ENCODE measurements around the gene DUS1L.

Gene DUS1L

GRCh38 chr17:82083009-82083408, 17.4 kb upstream of the DUS1L start:
- Histone ChIP-seq H3K4me3 (ENCODE audit: low read length) (no peak overlapping the region), H3F3A (ENCODE audit: control insufficient read depth, insufficient read depth) (no peaks in the 10 kb centered on the region), H3K27me3 (ENCODE audit: control insufficient read depth, low read length) (no peaks in the 10 kb centered on the region), H3K27ac (ENCODE audit: low read depth, low read length) (no peak overlapping the region), H3K9me2 (replicated peaks; ENCODE audit: control insufficient read depth, low read length) (no peaks in the 10 kb centered on the region), H4K20me1 (ENCODE audit: control insufficient read depth, insufficient read depth, low read depth, low read length) (no peaks in the 10 kb centered on the region; the same call in 1 of the 2 replicates), H3K4me2 (ENCODE audit: low read length) (no peak overlapping the region), H3K9me3 (ENCODE audit: control insufficient read depth, insufficient read depth, low read length) (no peaks in the 10 kb centered on the region), H3K4me1 (ENCODE audit: control insufficient read depth, low read length) (no peaks in the 10 kb centered on the region), H3K79me2 (ENCODE audit: control insufficient read depth, low read length) (no peaks in the 10 kb centered on the region; the same call in 1 of the 2 replicates), H3K36me3 (ENCODE audit: control insufficient read depth, low read length) (peaks cover 93% of the 10 kb centered on the region)
- TF ChIP-seq EZH2phosphoT487 (IDR thresholded peaks at IDR 0.05; ENCODE audit: borderline replicate concordance, low read length) = no peak
- no peak for TF ChIP-seq CTCF (IDR thresholded peaks at IDR 0.05; ENCODE audit: low read depth, low read length, poor library complexity, severe bottlenecking)

- TF ChIP-seq EZH2phosphoT487 (IDR thresholded peaks at IDR 0.05; ENCODE audit: borderline replicate concordance, low read length) (no peak), CTCF (IDR thresholded peaks at IDR 0.05; ENCODE audit: low read depth, low read length, poor library complexity, severe bottlenecking) (no peak)
- no peaks in the 10 kb centered on the region for H3K79me2 ChIP-seq (ENCODE audit: control insufficient read depth, low read length)
- H3K36me3 ChIP-seq (ENCODE audit: control insufficient read depth, low read length) = peaks cover 92% of the 10 kb centered on the region
- H3K27ac ChIP-seq (ENCODE audit: low read depth, low read length) = no peak overlapping the region
- no peaks in the 10 kb centered on the region; the same call in 1 of the 2 replicates for H4K20me1 ChIP-seq (ENCODE audit: control insufficient read depth, insufficient read depth, low read depth, low read length)
- no peak overlapping the region for H3K4me2 ChIP-seq (ENCODE audit: low read length)
- no peak overlapping the region for H3K4me3 ChIP-seq (ENCODE audit: low read length)
- no peaks in the 10 kb centered on the region for H3K9me3 ChIP-seq (ENCODE audit: control insufficient read depth, insufficient read depth, low read length)
- no peaks in the 10 kb centered on the region for H3K27me3 ChIP-seq (ENCODE audit: control insufficient read depth, low read length)
- H3K4me1 ChIP-seq (ENCODE audit: control insufficient read depth, low read length) = no peaks in the 10 kb centered on the region
- no peaks in the 10 kb centered on the region for H3K9me2 ChIP-seq (replicated peaks; ENCODE audit: control insufficient read depth, low read length)
- no peaks in the 10 kb centered on the region for H3F3A ChIP-seq (ENCODE audit: control insufficient read depth, insufficient read depth)
Observed at GRCh38 chr17:82082456-82082855, 16.9 kb upstream of the DUS1L start.

GRCh38 chr17:82081966-82082365, 16.4 kb upstream of the DUS1L start:
- H3K9me2 ChIP-seq (replicated peaks; ENCODE audit: control insufficient read depth, low read length) = no peaks in the 10 kb centered on the region
- no peak overlapping the region for H3K4me3 ChIP-seq (ENCODE audit: low read length)
- H3K4me2 ChIP-seq (ENCODE audit: low read length) = no peak overlapping the region
- no peaks in the 10 kb centered on the region for H3K79me2 ChIP-seq (ENCODE audit: control insufficient read depth, low read length)
- 0 out of 2 replicates have a peak, but pooled peaks cover 2% of the 10 kb centered on the region for H3F3A ChIP-seq (ENCODE audit: control insufficient read depth, insufficient read depth)
- H4K20me1 ChIP-seq (ENCODE audit: control insufficient read depth, insufficient read depth, low read depth, low read length) = no peaks in the 10 kb centered on the region; the same call in 1 of the 2 replicates
- H3K9me3 ChIP-seq (ENCODE audit: control insufficient read depth, insufficient read depth, low read length) = no peaks in the 10 kb centered on the region
- H3K27me3 ChIP-seq (ENCODE audit: control insufficient read depth, low read length) = no peaks in the 10 kb centered on the region
- H3K4me1 ChIP-seq (ENCODE audit: control insufficient read depth, low read length) = no peaks in the 10 kb centered on the region; the same call in 1 of the 2 replicates
- no peak overlapping the region for H3K27ac ChIP-seq (ENCODE audit: low read depth, low read length)
- TF ChIP-seq EZH2phosphoT487 (IDR thresholded peaks at IDR 0.05; ENCODE audit: borderline replicate concordance, low read length) (no peak), CTCF (IDR thresholded peaks at IDR 0.05; ENCODE audit: low read depth, low read length, poor library complexity, severe bottlenecking) (no peak)
- H3K36me3 ChIP-seq (ENCODE audit: control insufficient read depth, low read length) = peaks cover 88% of the 10 kb centered on the region

All from DOHH2 (cell line).